GM18858 (cell line): ENCODE measurements around the gene CIROP.

Experiments
- ATAC-seq: cut with Tn5 transposase; IDR thresholded peaks from one replicate; pipeline ENCODE4 v1.9.1; 2021; ENCODE audit not compliant: unreplicated experiment

The CIROP gene

GRCh38 chr14:23070262-23071129 is 34.3 kb downstream of the CIROP start:
- no peak for ATAC-seq

GRCh38 chr14:23069413-23069806 is 35.4 kb downstream of the CIROP start:
- ATAC-seq, result no peak

GRCh38 chr14:23068789-23069412 is 35.9 kb downstream of the CIROP start:
- ATAC-seq, result peak; percentile 64

- no peak for ATAC-seq
Observed at GRCh38 chr14:23067847-23068788, 36.7 kb downstream of the CIROP start.

- ATAC-seq, result no peak
Observed at GRCh38 chr14:23066855-23067744, 37.7 kb downstream of the CIROP start.

- ATAC-seq, result no peak
Observed at GRCh38 chr14:23066368-23066767, 38.4 kb downstream of the CIROP start.

GRCh38 chr14:23063601-23064000 is 41.2 kb downstream of the CIROP start:
- no peak for ATAC-seq

- no peak for ATAC-seq
Observed at GRCh38 chr14:23062002-23062401, 42.8 kb downstream of the CIROP start.

GRCh38 chr14:23060536-23061260 is 44.1 kb downstream of the CIROP start:
- ATAC-seq, result no peak

GRCh38 chr14:23058654-23059504 is 45.9 kb downstream of the CIROP start:
- no peak for ATAC-seq

GRCh38 chr14:23057757-23058653 is 46.8 kb downstream of the CIROP start:
- peak; percentile 50 for ATAC-seq

- no peak for ATAC-seq
Observed at GRCh38 chr14:23056956-23057756, 47.6 kb downstream of the CIROP start, which contains the start of gene CDH24. Gene CDH24, minus strand, starts transcription at chr14:23057520. Its CDS starts 1,787 bp downstream, at chr14:23055733.

- no peak for ATAC-seq
Observed at GRCh38 chr14:23056145-23056955, 48.4 kb downstream of the CIROP start.

- ATAC-seq, result no peak
Observed at GRCh38 chr14:23055621-23056144, 49.1 kb downstream of the CIROP start.

- ATAC-seq, result no peak
Observed at GRCh38 chr14:23055147-23055550, 49.6 kb downstream of the CIROP start.
